Esophagus muscularis mucosa (tissue), 4 donors: ENCODE results near the gene SQSTM1.

Experiments used
- CTCF ChIP-seq, 3 experiments: fragments of 200-600 bp in 2 of 3; fragments of 450-650 bp in 1 of 3; sonication (generic) in 2 of 3; IDR thresholded peaks; one replicate each; pipeline ENCODE4 v1.5.1; 2017 to 2019; ENCODE audit warnings: antibody characterized with exemption in 3 of 3, mild to moderate bottlenecking in 2 of 3, moderate library complexity in 1 of 3
- EP300 ChIP-seq: sonication (generic); formaldehyde crosslinking; IDR thresholded peaks from one replicate; pipeline ENCODE4 v1.6.1; 2017; ENCODE audit warnings: antibody characterized with exemption
- POLR2A ChIP-seq: fragments of 450-650 bp; IDR thresholded peaks from one replicate; pipeline ENCODE4 v1.6.1; 2017; ENCODE audit warnings: antibody characterized with exemption, moderate library complexity, mild to moderate bottlenecking, low read depth
- POLR2AphosphoS5 ChIP-seq, 2 donors: sonication (generic); formaldehyde crosslinking; IDR thresholded peaks; one replicate each; pipeline ENCODE4 v1.6.1; 2017; ENCODE audit warnings: antibody characterized with exemption in 2 of 2

GRCh38 chr5:179802207-179802883 is 18.4 kb upstream of the SQSTM1 start:
- TF ChIP-seq CTCF (IDR thresholded peaks at IDR 0.05): no peak
- no peak for TF ChIP-seq POLR2A
- no peak for TF ChIP-seq POLR2AphosphoS5 (IDR thresholded peaks at IDR 0.05)
- no peak for TF ChIP-seq EP300
